ENCODE data around the gene PRKACA.
A peak's percentile ranks its signal among the peaks of the same experiment; 100 is the strongest.

PRKACA gene

DNA sequence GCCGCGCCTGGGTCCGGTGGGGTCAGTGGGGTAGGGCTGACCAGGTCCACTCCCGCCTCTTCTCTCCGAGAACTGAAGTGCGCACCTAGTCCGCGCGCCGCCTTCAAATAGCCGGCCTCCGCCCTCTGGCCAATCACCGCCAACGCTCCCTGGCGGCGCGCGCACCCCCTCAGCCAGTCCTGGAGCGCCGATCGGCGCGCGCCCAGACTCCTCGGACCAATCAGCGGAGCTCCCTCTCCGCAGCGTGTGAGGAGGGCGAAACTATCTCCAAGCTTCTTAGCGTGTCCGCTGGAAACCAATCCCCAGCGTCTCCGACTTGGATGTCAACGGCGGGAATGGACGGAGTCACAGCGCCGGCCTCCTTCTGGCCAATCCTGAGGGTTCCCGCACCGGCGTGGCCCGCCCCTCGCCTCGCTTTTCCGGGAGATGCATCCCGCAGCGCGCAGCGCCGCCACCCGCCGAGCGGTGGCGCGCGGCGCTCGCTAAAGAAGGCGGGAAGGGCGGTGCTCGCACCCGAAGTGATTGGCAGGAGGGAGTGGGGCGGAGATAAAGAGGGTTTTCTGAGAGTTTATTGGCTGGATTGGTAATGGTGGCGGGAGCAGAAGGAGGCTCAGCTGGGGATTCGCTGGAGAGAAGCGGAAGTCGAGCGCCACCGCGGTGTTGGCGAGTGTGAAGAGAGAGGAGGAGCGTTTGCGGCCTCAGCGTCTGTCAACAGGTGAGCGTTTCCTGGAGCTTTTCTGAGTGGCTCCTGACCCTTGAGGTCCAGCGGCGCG, 19.1 kb upstream of the PRKACA start, which contains the start of gene ASF1B:
ASF1B (minus strand) TSS at position 81 of the 773 bp plus-strand sequence. CDS start 133 bp downstream, outside the sequence.
- ATAC-seq, result peak; percentile 89
- Mint-ChIP-seq H3K4me1 (peaks cover 42% of the 10 kb centered on the region), H3K27ac (peak within 1 kb of the TSS; percentile 98), H3K36me3 (ENCODE audit: low read depth) (peaks cover 22% of the 10 kb centered on the region), H3K4me3 (peak within 1 kb of the TSS; percentile 90), H3K9me3 (no peaks in the 10 kb centered on the region), H3K27me3 (no peaks in the 10 kb centered on the region)
- peak; percentile 97 for DNase-seq

DNA sequence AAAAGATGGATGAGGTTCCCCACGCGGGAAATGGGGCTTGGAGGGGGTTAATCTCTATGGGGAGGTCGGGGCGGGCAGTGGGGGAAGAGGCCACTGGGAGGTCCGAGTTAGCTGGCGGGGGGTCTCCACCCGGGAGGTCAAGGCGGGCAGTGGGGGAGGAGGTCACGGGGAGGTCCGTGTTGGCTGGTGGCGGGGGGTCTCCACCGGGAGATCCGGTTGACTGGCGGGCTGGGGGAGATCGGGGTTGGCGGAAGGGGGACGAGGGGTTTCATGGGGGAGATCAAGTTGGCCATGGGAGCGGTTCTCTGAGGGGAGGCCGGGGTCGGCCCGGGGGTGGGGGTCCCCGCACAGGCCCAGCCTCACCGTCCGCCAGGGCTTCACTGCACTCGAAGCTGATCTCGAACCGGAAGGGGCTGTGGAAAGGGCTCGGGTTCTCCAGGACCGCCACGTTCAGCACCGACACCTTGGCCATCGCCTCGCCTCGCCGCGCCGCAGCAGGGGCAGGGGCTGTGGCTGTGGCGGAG, 18.5 kb upstream of the PRKACA start:
- Mint-ChIP-seq H3K9me3 (no peaks in the 10 kb centered on the region), H3K27ac (peak overlapping the region; percentile 98), H3K36me3 (ENCODE audit: low read depth) (peaks cover 22% of the 10 kb centered on the region), H3K27me3 (no peaks in the 10 kb centered on the region), H3K4me1 (peaks cover 37% of the 10 kb centered on the region), H3K4me3 (peak overlapping the region; percentile 90)
- peak; percentile 1 for ATAC-seq
- no peak for DNase-seq

DNA sequence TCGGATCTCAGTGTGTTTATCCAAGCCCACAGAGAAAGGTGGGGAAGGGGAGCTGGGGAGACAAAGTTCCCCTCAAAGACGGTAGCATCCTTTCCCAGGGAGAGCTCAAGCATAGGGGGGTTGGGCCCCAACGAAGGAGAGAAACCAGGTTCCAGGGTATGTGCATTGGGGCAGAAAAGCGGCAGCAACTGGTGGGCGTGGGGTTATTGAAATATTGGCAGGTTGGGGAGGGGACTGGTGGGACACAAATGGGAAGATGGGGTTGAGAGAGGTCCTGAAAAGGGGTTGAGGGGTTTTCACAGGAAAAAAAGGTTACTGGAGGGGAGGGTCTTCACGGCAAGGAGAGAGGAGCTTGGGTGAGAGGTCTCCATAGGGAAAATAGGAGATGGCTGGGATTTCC, 17.8 kb upstream of the PRKACA start:
- Mint-ChIP-seq H3K27ac (no peak overlapping the region), H3K36me3 (ENCODE audit: low read depth) (peaks cover 21% of the 10 kb centered on the region), H3K9me3 (no peaks in the 10 kb centered on the region), H3K4me1 (peaks cover 34% of the 10 kb centered on the region), H3K4me3 (peak overlapping the region; percentile 90), H3K27me3 (no peaks in the 10 kb centered on the region)
- DNase-seq (no peak), ATAC-seq (no peak)

DNA sequence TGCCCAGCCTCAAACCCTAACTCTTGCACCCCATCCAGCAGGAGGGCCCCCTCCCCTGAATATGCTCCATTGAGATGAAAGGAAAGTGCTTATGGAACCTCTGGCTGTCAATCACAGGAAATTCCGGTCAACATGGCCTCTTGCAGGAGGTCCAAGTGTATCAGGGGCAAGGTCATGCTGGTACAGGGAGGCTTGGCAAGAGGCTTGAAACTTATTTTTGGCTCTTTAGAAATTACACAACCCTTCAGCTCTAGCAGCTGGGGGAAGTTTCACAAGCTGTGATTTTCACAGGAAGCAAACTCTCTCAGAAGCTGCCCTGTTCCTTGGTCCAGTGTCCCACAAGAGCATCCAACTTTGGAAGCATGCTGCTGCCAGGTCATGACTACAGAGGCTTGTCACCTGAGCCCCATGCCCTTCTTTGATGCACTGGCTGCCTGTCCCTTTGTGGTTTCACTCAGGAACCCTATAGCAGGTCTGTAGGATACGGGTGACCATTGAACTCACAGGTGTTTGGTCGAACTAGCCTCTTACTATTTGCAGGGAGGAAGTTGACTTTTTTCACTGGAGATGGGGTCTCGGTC, 10.5 kb upstream of the PRKACA start:
- H3K36me3 Mint-ChIP-seq (ENCODE audit: low read depth), result peaks cover 35% of the 10 kb centered on the region
- no peak overlapping the region for H3K4me3 Mint-ChIP-seq
- DNase-seq (no peak), ATAC-seq (no peak)
- H3K9me3 Mint-ChIP-seq, result no peaks in the 10 kb centered on the region
- H3K4me1 Mint-ChIP-seq, result no peaks in the 10 kb centered on the region
- H3K27ac Mint-ChIP-seq, result no peak overlapping the region
- H3K27me3 Mint-ChIP-seq, result no peaks in the 10 kb centered on the region

DNA sequence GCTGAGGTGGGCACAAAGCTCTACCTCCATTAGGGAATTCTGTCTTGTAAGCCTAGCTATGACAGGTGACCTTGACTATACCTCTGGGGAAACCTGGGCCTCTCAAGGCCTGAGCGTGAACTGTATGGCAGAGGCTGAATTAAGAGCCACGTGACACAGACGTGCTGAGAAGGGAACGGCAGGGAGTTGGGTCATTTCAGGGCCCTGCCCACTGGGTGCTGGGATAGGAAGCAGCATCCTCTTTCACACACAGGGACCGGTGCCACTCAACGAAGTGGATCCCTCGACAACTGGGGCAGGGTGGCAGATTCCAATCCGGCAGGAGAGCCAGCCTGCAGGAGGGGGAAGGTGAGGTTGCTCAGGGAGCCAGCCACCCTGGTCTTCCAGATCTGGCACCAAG, 9.6 kb upstream of the PRKACA start:
- peaks cover 37% of the 10 kb centered on the region for H3K36me3 Mint-ChIP-seq (ENCODE audit: low read depth)
- no peak for DNase-seq
- H3K27ac Mint-ChIP-seq, result no peak overlapping the region
- H3K4me3 Mint-ChIP-seq, result no peak overlapping the region
- ATAC-seq, result no peak
- no peaks in the 10 kb centered on the region for H3K4me1 Mint-ChIP-seq
- no peaks in the 10 kb centered on the region for H3K9me3 Mint-ChIP-seq
- no peaks in the 10 kb centered on the region for H3K27me3 Mint-ChIP-seq

DNA sequence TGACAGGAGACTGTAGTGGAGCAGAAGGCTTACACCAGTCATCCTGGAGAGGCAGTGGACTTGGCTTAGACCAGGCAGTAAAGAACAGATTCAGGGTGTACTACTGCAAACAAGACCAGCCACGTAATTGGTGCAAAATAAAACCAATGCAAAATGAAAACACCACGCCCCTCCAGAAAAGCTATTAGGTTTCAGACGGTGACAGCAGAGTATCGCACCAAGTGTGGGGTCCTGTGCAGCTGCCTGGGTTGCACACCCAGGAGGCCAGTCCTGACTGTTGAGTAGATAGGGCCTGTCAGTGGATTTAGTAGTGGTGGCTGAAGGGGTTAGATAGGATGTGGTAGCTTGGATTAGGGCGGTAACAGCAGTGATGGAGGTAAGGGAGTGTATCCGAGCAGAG, 5.4 kb upstream of the PRKACA start:
- Mint-ChIP-seq H3K27me3 (no peaks in the 10 kb centered on the region), H3K9me3 (no peaks in the 10 kb centered on the region), H3K27ac (no peak overlapping the region), H3K36me3 (ENCODE audit: low read depth) (peaks cover 27% of the 10 kb centered on the region), H3K4me1 (peaks cover 10% of the 10 kb centered on the region), H3K4me3 (no peak overlapping the region)
- DNase-seq (no peak), ATAC-seq (no peak)

DNA sequence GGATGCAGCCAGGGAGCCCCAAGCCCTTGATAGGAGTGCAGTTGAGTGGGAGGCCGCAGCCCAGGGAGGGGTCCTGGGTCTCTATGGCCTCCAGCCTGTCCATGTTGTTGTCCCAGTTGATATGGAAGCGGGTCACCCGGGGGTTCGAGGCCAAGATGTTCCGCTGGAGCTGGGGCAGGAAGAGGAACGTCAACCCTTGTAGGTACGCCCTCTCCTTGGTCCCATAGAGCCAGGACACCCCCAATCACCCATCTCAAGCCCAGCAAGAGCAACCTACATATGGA, 2.9 kb upstream of the PRKACA start:
- peaks cover 21% of the 10 kb centered on the region for H3K36me3 Mint-ChIP-seq (ENCODE audit: low read depth)
- H3K4me1 Mint-ChIP-seq, result peaks cover 24% of the 10 kb centered on the region
- DNase-seq, result no peak
- no peak overlapping the region for H3K27ac Mint-ChIP-seq
- no peaks in the 10 kb centered on the region for H3K27me3 Mint-ChIP-seq
- ATAC-seq, result no peak
- H3K4me3 Mint-ChIP-seq, result no peak overlapping the region
- H3K9me3 Mint-ChIP-seq, result no peaks in the 10 kb centered on the region

DNA sequence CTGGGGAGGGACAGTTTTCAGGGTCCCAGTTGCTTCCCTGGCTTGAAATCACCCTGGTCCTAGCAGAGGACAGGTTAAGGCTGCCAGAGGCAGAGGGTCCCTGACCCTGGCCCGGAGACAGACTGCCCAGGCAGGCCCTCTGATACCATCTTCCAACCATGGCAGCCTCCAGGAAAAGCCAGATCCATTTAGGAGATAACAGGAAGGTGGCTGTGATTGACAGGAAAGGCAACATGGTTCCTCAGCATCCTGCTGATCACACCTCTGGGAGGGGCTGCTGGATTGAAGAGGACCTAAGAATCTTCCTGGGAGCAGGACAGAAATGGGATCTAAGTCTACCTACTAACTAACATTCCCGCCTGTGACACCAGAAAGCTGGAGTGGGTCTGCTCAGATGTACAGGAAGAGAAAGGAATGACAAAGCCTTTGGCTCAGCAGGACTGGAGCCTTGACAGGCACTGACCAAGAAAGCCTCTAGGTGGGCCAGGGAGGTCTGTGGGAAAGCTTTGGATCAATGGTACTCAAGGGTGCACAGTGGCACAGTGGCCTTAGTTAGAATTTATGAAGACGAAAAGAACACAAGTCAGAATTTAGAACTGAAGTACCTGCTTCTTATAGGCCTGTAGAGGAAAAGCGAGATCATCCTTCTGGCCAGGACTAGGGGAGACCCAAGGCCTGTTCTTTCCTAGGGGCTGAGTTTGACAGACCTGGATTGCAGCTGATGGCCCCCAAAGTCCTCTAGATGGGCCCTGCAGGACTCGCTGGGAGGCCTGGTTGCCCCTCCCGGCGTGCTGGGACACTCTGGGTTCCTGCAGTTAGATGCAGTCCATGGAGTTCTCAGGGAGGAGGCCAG, 2.3 kb upstream of the PRKACA start:
- Mint-ChIP-seq H3K36me3 (ENCODE audit: low read depth) (peaks cover 15% of the 10 kb centered on the region), H3K27me3 (no peaks in the 10 kb centered on the region), H3K27ac (no peak overlapping the region), H3K9me3 (no peaks in the 10 kb centered on the region), H3K4me3 (no peak overlapping the region), H3K4me1 (peaks cover 28% of the 10 kb centered on the region)
- DNase-seq (no peak), ATAC-seq (no peak)

DNA sequence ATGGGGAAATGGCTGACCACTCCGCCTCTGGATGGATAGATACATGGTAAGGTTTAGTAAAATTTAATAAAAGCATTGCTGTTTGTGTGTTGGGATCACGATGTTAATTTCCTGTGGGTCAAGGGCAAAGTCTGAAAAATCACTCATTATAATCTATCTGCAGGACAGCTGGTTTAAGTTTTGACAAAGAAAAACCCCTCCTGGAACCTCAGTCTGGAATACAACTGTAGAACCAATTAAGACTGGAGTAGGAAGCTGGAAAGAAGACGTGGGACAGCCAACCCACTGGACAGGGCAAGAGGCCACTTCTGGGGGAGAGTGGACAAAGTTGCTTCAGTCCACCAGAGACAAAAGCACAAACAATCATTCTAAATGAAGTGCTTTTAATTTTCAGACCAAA, 1.6 kb upstream of the PRKACA start:
- Mint-ChIP-seq H3K27me3 (no peaks in the 10 kb centered on the region), H3K4me3 (peak overlapping the region; percentile 87), H3K36me3 (ENCODE audit: low read depth) (peaks cover 10% of the 10 kb centered on the region), H3K27ac (peak overlapping the region; percentile 81), H3K4me1 (peaks cover 32% of the 10 kb centered on the region), H3K9me3 (no peaks in the 10 kb centered on the region)
- no peak for ATAC-seq
- DNase-seq, result no peak

DNA sequence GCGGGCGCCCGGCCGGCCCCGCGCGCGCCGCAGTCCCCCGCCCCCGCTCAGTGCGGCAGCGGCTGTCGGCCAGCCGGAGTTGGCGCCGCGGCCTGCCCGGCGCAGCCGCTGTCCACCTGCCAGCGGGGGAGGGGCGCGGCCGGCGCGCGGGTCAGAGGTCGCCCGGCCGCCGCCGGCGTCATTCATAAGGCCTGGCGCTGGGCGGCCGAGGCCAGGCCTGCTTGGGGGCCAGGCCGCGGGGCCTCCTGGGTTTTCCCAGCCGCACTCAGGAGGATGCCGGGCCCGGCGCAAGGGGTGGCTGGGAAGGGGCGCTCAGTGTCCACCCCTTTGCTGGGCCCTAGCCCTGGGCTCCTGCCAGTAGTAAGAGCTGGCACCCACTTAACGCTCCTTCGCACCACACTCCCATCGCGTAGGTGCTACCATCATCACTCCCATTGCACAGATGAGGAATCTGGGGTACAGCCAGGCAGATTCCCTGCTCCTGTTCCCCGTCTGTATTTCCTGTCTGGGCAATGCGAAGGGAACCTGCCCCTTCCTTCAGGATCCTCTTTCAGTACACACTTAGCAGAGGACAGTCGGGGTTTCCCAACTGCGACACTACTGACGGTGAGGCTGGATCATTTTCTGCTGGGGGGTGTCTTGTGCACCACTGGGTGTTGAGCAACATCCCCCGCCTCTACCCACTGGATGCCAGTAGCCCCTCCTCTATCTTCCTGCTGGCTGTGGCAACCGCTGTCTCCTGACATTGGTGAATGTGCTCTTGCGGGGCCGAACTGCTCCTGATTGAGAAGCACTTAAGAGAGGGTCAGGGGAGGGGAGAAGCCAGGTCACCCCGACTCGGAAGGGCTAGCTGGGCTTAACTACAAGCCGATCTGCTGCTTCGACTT, 846 bp upstream of the PRKACA start:
- H3K27me3 Mint-ChIP-seq, result no peaks in the 10 kb centered on the region

DNA sequence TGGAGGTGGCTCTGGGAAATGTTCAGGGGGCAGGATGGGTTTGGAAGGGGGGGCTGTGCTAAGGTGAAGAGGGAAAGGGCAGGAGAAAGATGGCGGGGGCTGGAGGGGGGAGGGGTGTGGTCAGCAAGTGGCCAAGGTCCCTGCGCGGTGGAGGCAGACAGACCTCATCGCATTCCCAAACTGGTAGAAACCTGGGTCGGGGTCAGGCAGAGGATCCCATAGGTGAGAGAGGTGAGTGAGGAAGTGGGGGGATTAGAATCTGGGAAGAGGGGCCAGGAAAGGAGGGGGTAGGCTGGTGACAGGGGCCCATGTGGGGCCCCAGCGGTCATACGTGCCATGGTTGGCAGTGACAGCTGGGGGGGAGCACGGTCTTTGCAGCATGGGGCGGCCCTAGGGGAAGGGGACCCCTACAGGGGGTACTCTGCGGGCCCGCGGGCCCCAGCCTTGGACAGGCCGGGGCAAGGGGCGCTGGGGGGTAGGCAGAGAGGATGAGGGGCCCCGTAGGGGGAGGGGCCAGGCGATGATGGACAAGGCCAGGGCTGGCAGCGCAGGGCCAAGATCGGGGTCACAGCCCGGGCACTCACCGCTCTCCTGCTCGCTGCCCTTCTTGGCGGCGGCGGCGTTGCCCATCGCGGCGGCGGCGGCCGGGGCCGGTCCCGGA, 514 bp downstream of the PRKACA start:
- DNase-seq (peak; percentile 31), ATAC-seq (peak; percentile 2)
- Mint-ChIP-seq H3K36me3 (ENCODE audit: low read depth) (peaks cover 2% of the 10 kb centered on the region), H3K9me3 (no peaks in the 10 kb centered on the region), H3K27me3 (no peaks in the 10 kb centered on the region), H3K4me3 (peak overlapping the region; percentile 87), H3K4me1 (peaks cover 44% of the 10 kb centered on the region), H3K27ac (peak overlapping the region; percentile 48)

More for the DNA sequence above, 846 bp upstream of the PRKACA start:
- Mint-ChIP-seq H3K36me3 (ENCODE audit: low read depth) (peaks cover 10% of the 10 kb centered on the region), H3K27ac (peak overlapping the region; percentile 81), H3K4me3 (peak overlapping the region; percentile 87), H3K4me1 (peaks cover 37% of the 10 kb centered on the region), H3K9me3 (no peaks in the 10 kb centered on the region)
- ATAC-seq (peak; percentile 0), DNase-seq (peak; percentile 37)

DNA sequence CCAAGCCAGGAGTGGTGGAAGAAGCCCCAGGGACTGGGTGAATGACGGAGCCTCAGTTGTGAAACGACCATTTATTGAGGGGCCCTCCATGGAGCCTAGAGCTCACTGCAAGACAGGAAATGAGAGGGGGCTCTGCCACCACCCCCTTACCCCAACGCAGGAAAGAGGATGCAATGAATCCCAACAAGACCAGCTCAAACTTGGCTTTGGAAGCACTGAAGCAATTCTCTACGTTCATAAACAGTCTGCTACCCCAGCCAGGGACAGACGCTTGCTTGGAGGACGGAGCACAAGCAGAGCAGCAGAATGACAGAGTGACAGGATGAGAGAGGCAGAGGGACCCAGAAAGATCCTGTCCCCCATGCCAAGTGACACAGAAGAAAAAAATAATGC, 1.0 kb downstream of the PRKACA start:
- peak overlapping the region; percentile 87 for H3K4me3 Mint-ChIP-seq
- peak overlapping the region; percentile 48 for H3K27ac Mint-ChIP-seq
- peaks cover 48% of the 10 kb centered on the region for H3K4me1 Mint-ChIP-seq
- no peaks in the 10 kb centered on the region for H3K27me3 Mint-ChIP-seq
- ATAC-seq, result no peak
- no peak for DNase-seq
- H3K9me3 Mint-ChIP-seq, result no peaks in the 10 kb centered on the region
- H3K36me3 Mint-ChIP-seq (ENCODE audit: low read depth), result peaks cover 2% of the 10 kb centered on the region

DNA sequence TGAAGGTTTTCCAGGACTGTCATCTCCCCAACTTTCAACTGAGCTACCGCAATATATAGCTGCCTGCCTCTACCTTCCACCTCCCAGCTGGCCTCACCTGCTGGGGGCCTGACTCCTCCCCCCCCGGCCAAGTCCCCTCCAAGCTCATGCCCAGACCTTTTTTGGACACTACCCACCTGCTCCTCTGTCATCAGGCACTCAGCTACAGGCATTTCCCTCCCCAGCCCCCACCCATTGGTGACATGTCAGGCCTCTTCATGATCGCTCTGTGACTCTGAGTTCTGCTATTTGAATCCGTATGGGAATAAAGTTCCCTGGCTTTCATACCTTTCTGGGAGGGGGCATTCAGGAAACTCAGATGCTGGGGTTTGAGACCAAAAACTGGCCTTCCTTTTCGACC, 1.8 kb downstream of the PRKACA start:
- DNase-seq (no peak), ATAC-seq (no peak)
- Mint-ChIP-seq H3K27me3 (no peaks in the 10 kb centered on the region), H3K27ac (no peak overlapping the region), H3K36me3 (ENCODE audit: low read depth) (peaks cover 2% of the 10 kb centered on the region), H3K4me1 (peaks cover 48% of the 10 kb centered on the region), H3K4me3 (peak overlapping the region; percentile 35), H3K9me3 (no peaks in the 10 kb centered on the region)
